Keratinocyte (primary cell): ENCODE measurements around the gene CST4.
"Not testable (repeated sequence)": the region's sequence is repeated elsewhere in the genome, so short reads cannot be mapped to it uniquely, and the experiment has no call there.

Experiments used
- CTCF ChIP-seq, 3 experiments: IDR thresholded peaks in 1 of 3; conservative IDR thresholded peaks in 1 of 3; optimal IDR thresholded peaks in 1 of 3; 2 replicates in 2 of 3; 3 replicates in 1 of 3; pipeline versions ENCODE3 to v1.5.1; 2011; ENCODE audit warnings: low read length in 3 of 3, mild to moderate bottlenecking in 3 of 3, moderate library complexity in 2 of 3, control low read depth in 1 of 3, inconsistent platforms in 1 of 3; ENCODE audit not compliant: insufficient read depth in 2 of 3; ENCODE audit errors: extremely low read depth in 1 of 3
- EZH2 ChIP-seq: IDR thresholded peaks from one replicate; pipeline ENCODE4 v1.6.1; 2012; ENCODE audit warnings: inconsistent platforms, mild to moderate bottlenecking, low read length, moderate library complexity

DNA sequence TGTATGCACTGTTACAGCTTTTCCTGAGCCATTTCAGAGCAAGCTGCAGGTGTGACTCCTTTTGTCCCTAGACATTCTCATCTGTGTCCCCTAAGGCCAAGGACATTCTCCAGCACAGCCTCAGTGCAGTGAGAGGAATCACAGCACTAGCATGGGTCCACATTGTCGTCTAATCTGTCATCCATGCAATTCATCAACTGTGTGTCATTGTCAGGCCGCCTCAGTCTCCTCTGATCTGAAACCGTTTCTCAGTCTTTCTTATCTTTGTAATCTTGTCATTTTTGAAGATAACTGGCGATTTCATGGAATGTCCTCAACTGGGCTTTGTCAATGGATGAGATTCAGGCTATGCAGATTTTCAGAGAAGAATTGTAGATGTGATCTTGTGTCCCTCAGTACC lies 24.8 kb downstream of the CST4 start:
- not testable (repeated sequence) for TF ChIP-seq CTCF (optimal IDR thresholded peaks at IDR 0.05 in 1 of 3, IDR thresholded peaks at IDR 0.05 in 1 of 3, conservative IDR thresholded peaks at IDR 0.05 in 1 of 3; ENCODE audit: extremely low read depth in 1 of 3, insufficient read depth in 2 of 3, low read length in 3 of 3); EZH2
